Transverse colon (tissue), 4 donors: Measurements from ENCODE around the gene MXD4. TPM values are rescaled to one million over a fixed set of nuclear protein-coding genes. Genes with fewer than 3 reads are reported as not detected.

Experiments
- DNase-seq: peaks from one replicate; pipeline ENCODE4 v3.0.0-alpha.2; 2019
- H3K27ac ChIP-seq, 4 donors: fragments of 200-600 bp; sonication (generic); 2 replicates each; pipeline ENCODE4 v1.5.1; 2016 to 2018; ENCODE audit warnings: inconsistent platforms in 4 of 4
- H3K27me3 ChIP-seq: fragments of 200-600 bp; sonication (generic); 2 replicates; pipeline ENCODE4 v1.5.1; 2017; ENCODE audit warnings: inconsistent platforms
- H3K36me3 ChIP-seq, 4 donors: fragments of 200-600 bp; sonication (generic); 2 replicates each; pipeline ENCODE4 v1.5.1; 2017 to 2019; ENCODE audit warnings: inconsistent platforms in 4 of 4
- H3K4me1 ChIP-seq, 4 donors: fragments of 200-600 bp; sonication (generic); 2 replicates each; pipeline ENCODE4 v1.5.1; 2017 to 2020; ENCODE audit warnings: inconsistent platforms in 4 of 4
- H3K4me3 ChIP-seq, 4 donors: fragments of 200-600 bp; sonication (generic); 1 replicate in 1 of 4; 2 replicates in 3 of 4; pipeline versions ENCODE4 v1.5.1 to v1.6.1; 2017 to 2019; ENCODE audit warnings: inconsistent platforms in 4 of 4
- H3K9me3 ChIP-seq, 2 donors: fragments of 200-600 bp; sonication (generic); 2 replicates each; pipeline ENCODE4 v1.5.1; 2017 to 2019; ENCODE audit warnings: inconsistent platforms in 2 of 2
- EP300 ChIP-seq: sonication (generic); formaldehyde crosslinking; IDR thresholded peaks from one replicate; pipeline ENCODE4 v1.6.1; 2017; ENCODE audit warnings: antibody characterized with exemption, low read depth
- POLR2A ChIP-seq: fragments of 450-650 bp; IDR thresholded peaks from one replicate; pipeline ENCODE4 v1.6.1; 2016; ENCODE audit warnings: antibody characterized with exemption, mild to moderate bottlenecking, moderate library complexity
- POLR2AphosphoS5 ChIP-seq, 3 donors: sonication (generic); formaldehyde crosslinking; IDR thresholded peaks; one replicate each; pipeline ENCODE4 v1.6.1; 2016; ENCODE audit warnings: antibody characterized with exemption in 3 of 3
- WGBS, 2 donors: methylation state at CpG; one replicate each; pipeline ENCODE4 v1.1.5; 2018; ENCODE audit warnings: low coverage in 1 of 2; 5-methylcytosine and 5-hydroxymethylcytosine counted together
- in situ Hi-C, 4 donors: fragments of 200-750 bp; cut with MboI; loops; one replicate each; pipeline versions ENCODE4 v1.15.0 to v1.15.1; 2017; ENCODE audit warnings: low sequenced_read_pairs in 3 of 4, low pct_ligation_motif_present in 1 of 4, low pct_unique_long_range_greater_than_20kb in 1 of 4
- intact Hi-C: fragments of 100-400 bp; cut with DNase I; formaldehyde crosslinking; loops from one replicate; pipeline ENCODE4 v1.15.1; 2023; ENCODE audit warnings: low total_unique reads
- total RNA-seq, 4 donors: library from RNA; depleted of rRNA; stranded (reverse); fragments of >200 nt; gene quantifications; one replicate each; pipeline ENCODE4 v1.1.0, GENCODE V29; 2016
- TF ChIP-seq, protein P1 (sequence below), 5 experiments: fragments of 200-600 bp in 3 of 5; fragments of 450-650 bp in 2 of 5; sonication (generic) in 3 of 5; IDR thresholded peaks; 1 replicate in 2 of 5; 2 replicates in 3 of 5; pipeline ENCODE4 v1.5.1; 2016 to 2017; ENCODE audit warnings: antibody characterized with exemption in 5 of 5, inconsistent platforms in 3 of 5, mild to moderate bottlenecking in 2 of 5, moderate library complexity in 1 of 5

MXD4 gene
- total RNA-seq, 4 donors from 2014 or later, result 48.1 to 101 (median 57.7) TPM

DNA sequence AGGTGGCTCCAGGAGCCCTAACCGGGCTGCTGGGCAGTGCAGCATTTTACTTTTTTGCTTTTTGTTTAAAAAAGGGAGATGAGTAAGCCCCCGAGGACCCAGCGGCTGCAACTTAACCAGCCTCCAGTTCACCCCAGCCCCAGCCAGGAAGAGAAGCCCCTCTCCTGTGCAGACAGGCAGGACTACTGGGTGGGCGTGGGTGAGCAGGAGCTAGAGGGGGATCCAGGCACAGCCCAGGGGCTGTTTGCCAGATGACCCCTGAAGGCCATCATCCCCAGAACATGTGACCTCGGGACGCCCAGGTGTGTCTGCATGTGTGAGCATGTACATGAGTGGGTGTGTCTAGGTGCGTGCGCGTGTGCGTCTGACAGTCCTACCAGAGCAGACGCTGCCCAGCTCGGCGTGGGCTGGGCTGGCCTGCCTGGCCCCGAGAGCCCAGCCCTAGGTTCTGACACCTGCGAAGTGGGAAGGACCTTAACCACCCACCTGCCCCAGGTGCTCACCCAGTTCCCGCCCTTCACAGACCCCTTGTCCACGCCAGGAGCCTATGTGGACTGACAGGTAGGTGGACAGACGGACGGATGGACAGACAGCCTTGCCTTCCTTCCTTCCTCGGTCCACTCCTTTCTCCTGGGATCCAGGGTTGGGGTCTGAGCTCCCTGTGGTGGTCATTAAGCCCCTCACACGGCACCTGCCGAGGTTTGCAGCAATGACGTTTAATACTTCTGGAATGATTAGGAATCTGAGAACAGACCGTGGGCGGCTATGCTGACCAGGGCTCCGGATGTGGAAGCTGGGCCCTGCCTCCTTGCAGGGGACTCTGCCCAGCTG, 12.2 kb downstream of the MXD4 start:
- H3K36me3 ChIP-seq, result peaks cover 0 to 16% (median 7%) of the 10 kb centered on the region in 4 donors
- no peaks in the 10 kb centered on the region for H3K27me3 ChIP-seq
- H3K9me3 ChIP-seq, result no peaks in the 10 kb centered on the region
- 85% methylated on average over 23 of the region's 26 CpGs; no CpG with 5 or more reads in 1 of the 2 donors for WGBS, 2 donors
- in situ Hi-C loops (loop anchor here in 2 of 4 donors (25.0 kb wide), 2 partner anchors 163 to 213 kb away; partner anchors contain the start of genes CFAP99 (in 1 of the 2), RNF4 (in 1 of the 2) and ZFYVE28 (in 1 of the 2)), intact Hi-C loops (no loop called here)
- H3K4me1 ChIP-seq, result peaks cover 0 to 10% (median 7%) of the 10 kb centered on the region in 4 donors
- TF ChIP-seq POLR2AphosphoS5 (IDR thresholded peaks at IDR 0.05), result no peak
- no peak for TF ChIP-seq EP300
- TF ChIP-seq, protein P1, sequence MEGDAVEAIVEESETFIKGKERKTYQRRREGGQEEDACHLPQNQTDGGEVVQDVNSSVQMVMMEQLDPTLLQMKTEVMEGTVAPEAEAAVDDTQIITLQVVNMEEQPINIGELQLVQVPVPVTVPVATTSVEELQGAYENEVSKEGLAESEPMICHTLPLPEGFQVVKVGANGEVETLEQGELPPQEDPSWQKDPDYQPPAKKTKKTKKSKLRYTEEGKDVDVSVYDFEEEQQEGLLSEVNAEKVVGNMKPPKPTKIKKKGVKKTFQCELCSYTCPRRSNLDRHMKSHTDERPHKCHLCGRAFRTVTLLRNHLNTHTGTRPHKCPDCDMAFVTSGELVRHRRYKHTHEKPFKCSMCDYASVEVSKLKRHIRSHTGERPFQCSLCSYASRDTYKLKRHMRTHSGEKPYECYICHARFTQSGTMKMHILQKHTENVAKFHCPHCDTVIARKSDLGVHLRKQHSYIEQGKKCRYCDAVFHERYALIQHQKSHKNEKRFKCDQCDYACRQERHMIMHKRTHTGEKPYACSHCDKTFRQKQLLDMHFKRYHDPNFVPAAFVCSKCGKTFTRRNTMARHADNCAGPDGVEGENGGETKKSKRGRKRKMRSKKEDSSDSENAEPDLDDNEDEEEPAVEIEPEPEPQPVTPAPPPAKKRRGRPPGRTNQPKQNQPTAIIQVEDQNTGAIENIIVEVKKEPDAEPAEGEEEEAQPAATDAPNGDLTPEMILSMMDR (IDR thresholded peaks at IDR 0.05), result no peak
- H3K4me3 ChIP-seq, result no peak overlapping the region
- H3K27ac ChIP-seq, result no peak overlapping the region
- DNase-seq, result no peak

DNA sequence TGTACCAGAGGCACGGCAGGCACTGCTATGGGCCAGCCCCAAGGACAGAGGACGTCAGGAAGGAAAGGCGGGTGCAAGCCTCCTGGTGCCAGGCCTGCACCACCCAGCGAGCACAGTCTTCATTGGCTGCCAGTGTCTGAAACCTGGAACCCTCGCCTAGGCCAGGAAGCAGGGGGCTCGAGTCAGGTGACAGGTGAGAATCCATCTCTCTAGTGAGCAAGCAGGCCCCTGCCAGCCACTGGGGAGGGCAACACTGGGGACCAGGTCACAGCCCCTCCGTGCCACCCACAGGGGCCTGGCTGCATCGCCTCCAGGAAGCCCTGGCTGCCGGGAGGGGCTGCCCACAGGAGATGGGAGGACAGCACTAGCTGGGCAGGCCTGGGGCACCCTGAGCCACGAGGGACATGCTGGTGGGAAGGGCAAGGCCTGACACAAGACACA, 13.1 kb downstream of the MXD4 start:
- TF ChIP-seq, protein P1 (IDR thresholded peaks at IDR 0.05), result no peak
- TF ChIP-seq EP300 (no peak), POLR2A (no peak)
- in situ Hi-C loops, result loop anchor here in 2 of 4 donors (25.0 kb wide), 2 partner anchors 163 to 213 kb away; partner anchors contain the start of genes CFAP99 (in 1 of the 2), RNF4 (in 1 of the 2) and ZFYVE28 (in 1 of the 2)
- H3K4me1 ChIP-seq, result peaks cover 6 to 19% (median 16%) of the 10 kb centered on the region in 4 donors
- no peak overlapping the region for H3K27ac ChIP-seq
- H3K36me3 ChIP-seq, result peaks cover 0 to 14% (median 6%) of the 10 kb centered on the region in 4 donors
- no peaks in the 10 kb centered on the region for H3K9me3 ChIP-seq
- intact Hi-C loops, result no loop called here
- H3K27me3 ChIP-seq, result no peaks in the 10 kb centered on the region
- no peak for DNase-seq
- WGBS, 2 donors, result 77% methylated on average over 9 of the region's 10 CpGs; no CpG with 5 or more reads in 1 of the 2 donors
- no peak overlapping the region for H3K4me3 ChIP-seq

DNA sequence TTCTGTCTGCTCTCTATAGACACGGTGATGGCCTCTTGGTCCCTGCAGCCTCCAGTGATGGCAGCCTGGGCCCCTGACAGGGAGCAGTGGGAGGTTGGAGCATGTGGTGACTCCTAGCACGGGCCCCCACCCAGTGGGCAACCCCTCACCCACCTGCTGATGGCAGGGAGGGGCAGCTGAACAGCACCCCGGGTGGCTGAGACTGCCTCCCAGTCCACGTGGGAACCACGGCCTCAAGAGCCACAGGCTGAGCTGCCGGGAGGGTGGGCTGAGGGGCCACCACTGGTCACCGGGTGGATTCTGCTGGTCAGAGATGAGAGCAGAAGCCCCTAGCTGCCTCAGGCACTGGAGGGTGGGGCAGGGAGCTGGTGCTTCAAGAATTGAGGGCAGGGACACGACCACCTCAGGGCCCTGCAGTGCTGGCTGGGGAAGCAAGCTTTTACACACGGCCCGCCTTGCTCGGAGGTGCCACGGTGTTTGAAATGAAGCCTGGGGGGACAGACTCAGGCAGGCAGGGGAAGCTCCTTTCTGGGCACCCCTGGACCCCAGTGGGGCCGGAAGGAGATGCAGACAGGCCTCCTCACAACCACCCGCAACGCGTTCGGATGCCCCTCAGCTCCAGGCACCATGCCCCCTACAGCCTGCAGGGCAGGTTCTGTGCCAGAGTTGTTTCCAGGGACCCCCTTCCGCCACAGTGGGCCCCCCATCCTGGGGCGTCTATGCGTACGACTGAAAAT, 13.7 kb downstream of the MXD4 start:
- H3K9me3 ChIP-seq, result no peaks in the 10 kb centered on the region
- in situ Hi-C loops, result loop anchor here in 2 of 4 donors (25.0 kb wide), 2 partner anchors 164 to 214 kb away; partner anchors contain the start of genes CFAP99 (in 1 of the 2), RNF4 (in 1 of the 2) and ZFYVE28 (in 1 of the 2)
- H3K27ac ChIP-seq, result no peak overlapping the region
- no peak for TF ChIP-seq EP300
- no peak for TF ChIP-seq POLR2A
- TF ChIP-seq, protein P1 (IDR thresholded peaks at IDR 0.05), result no peak
- peaks cover 0 to 14% (median 6%) of the 10 kb centered on the region in 4 donors for H3K36me3 ChIP-seq
- no peak for DNase-seq
- H3K4me3 ChIP-seq, result no peak overlapping the region
- intact Hi-C loops, result no loop called here
- peaks cover 6 to 24% (median 19%) of the 10 kb centered on the region in 4 donors for H3K4me1 ChIP-seq
- H3K27me3 ChIP-seq, result no peaks in the 10 kb centered on the region
- WGBS, 2 donors, result 78% methylated on average over 21 of the region's 21 CpGs; no CpG with 5 or more reads in 1 of the 2 donors
